VCaP (cell line): ENCODE data around the gene DAP.
"Not testable (repeated sequence)": the region's sequence is repeated elsewhere in the genome, so short reads cannot be mapped to it uniquely, and the experiment has no call there.

ENCODE experiments used
- H3K27ac ChIP-seq: fragments of 450-650 bp; 2 replicates; pipeline ENCODE4 v1.5.1; 2017
- TF ChIP-seq, protein P1 (sequence below): fragments of 450-650 bp; conservative IDR thresholded peaks from 2 replicates; pipeline ENCODE4 v1.5.1; 2017; ENCODE audit warnings: mild to moderate bottlenecking, moderate library complexity

The DAP gene

DNA sequence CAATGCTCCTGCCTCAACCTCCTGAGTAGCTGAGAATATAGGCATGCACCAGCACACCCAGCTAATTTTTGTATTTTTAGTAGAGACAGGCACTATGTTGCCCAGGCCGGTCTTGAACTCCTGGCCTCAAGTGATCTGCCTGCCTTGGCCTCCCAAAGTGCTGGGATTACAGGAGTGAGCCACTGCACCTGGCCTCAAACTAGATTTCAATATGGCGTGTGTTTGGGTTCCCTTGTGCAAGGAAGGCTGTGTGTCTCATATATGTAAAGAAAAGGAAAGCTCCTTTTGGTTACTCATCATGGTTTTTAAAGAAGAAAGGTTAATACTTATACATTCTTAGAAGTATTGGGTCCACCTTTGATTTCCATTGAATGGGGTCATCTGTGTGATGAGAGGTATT lies 126.5 kb downstream of the DAP start:
- no peak overlapping the region for H3K27ac ChIP-seq
- TF ChIP-seq, protein P1, sequence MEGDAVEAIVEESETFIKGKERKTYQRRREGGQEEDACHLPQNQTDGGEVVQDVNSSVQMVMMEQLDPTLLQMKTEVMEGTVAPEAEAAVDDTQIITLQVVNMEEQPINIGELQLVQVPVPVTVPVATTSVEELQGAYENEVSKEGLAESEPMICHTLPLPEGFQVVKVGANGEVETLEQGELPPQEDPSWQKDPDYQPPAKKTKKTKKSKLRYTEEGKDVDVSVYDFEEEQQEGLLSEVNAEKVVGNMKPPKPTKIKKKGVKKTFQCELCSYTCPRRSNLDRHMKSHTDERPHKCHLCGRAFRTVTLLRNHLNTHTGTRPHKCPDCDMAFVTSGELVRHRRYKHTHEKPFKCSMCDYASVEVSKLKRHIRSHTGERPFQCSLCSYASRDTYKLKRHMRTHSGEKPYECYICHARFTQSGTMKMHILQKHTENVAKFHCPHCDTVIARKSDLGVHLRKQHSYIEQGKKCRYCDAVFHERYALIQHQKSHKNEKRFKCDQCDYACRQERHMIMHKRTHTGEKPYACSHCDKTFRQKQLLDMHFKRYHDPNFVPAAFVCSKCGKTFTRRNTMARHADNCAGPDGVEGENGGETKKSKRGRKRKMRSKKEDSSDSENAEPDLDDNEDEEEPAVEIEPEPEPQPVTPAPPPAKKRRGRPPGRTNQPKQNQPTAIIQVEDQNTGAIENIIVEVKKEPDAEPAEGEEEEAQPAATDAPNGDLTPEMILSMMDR: no peak

DNA sequence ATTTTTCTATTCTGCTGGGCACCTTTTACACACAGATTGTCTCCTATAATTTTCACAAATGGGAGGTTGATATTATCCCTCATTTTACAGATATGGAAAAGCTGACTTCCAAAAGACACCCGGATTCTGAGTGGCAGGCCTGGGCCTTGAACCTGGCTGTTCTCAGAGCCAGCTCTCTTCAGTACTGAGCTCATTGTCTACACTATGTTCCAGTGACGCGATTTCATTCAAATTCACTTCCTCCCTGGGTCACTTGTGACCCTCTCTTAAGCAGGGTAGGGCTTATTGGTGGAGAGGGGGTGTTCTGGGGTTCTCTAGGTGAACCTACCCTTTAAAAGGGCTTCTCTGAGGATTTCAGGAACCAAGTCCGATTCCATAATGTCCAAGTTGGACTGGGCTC lies 127.0 kb downstream of the DAP start:
- TF ChIP-seq, protein P1: no peak
- H3K27ac ChIP-seq: no peak overlapping the region

DNA sequence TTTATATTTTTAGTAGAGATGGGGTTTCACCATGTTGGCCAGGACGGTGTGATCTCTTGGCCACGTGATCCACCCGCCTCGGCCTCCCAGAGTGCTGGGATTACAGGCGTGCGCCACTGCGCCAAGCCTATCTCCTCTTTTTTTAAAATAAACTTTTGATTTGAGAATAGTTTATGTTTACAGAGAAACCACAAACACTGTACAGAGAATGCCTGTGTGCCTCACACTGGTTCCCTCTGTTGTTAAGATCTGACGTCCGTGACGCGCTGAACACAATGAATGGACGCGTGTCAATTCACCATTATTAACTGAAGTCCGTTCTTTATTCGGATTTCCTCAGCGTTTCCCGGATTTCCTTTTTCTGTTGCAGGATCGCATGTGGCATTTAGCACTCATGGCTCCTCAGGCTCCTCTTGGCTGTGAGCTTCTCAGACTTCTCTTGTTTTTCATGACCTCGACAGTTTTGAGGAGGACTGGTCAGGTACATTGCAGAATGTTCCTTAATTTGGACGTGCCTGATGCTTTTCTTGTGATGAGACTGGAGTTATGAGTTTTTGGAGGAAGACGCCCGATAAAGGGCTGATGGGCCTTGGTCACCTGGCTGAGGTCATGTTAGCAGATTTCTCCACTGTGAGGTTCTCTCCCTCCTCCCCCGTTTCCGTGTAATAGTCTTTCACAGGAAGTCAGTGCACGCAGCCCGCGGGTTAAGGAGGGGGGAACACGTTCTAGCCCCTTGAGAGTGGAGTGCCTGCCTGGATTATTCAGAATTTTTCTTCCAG lies 127.6 kb downstream of the DAP start:
- H3K27ac ChIP-seq: no peak overlapping the region
- TF ChIP-seq, protein P1: no peak

DNA sequence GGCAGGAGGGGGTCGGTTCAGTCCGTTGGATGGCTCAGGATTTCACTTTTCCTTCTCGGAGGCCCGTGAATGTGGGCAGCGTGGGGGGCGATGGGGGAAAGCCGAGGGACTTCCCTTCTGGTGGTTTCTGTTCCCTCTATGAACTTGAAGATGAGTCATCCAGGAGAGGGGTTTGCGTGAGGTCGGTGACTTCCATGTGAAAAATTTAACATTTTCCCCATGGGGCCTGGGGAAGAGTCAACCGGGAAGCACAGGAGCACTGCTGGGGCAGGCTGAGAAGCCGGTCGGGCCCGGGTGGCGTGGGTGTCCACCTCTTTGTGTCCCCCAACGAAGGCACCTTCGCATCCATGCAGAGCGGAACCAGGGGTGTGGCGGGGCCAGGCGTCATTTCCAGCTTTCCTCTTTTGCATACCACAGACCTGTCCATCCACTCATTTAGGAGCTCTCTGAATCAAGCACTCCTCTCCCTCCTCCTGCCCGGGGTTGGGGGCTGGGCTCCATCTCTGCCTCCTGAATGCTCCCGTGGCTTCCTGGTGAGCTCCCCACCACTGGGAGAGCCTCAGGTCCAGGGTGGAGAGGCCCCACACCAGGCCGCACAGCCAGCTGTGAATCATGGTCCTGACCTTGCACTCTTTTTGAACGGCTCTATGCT lies 128.8 kb downstream of the DAP start:
- H3K27ac ChIP-seq: no peak overlapping the region

DNA sequence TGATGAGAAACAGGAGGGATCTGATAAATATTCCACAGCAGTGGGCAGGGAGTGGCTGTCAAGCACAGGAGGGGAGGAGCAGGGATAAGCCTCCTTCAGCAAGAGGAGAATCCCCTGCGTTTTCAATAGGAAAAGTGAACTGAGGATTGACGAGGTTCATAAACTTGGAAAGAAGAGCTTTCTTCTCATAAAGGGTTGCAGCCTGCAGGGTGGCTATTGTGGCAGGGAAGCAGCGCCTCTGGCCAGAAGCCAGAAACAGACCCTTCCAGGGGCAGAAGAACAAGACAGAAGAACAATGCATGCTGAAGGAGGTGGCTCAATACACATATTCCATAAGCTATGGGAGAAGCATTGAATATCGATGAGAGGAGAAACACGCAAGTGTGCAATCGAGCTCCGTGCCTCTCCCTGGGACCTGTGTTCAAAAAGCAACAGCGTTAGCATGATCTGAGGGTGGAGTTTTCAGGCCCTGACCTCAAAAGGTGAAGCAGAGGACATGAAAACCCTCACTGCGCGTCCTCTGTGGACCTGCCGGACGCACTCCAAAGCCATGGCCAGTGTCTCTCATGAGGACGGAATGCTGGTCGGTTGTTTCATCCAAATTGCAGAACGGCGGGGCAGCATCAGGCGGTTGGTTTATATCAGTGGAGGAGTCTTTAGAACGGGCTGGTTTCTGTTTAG lies 129.6 kb downstream of the DAP start:
- TF ChIP-seq, protein P1: no peak
- no peak overlapping the region for H3K27ac ChIP-seq

More for the DNA sequence above, 128.8 kb downstream of the DAP start:
- TF ChIP-seq, protein P1: no peak

DNA sequence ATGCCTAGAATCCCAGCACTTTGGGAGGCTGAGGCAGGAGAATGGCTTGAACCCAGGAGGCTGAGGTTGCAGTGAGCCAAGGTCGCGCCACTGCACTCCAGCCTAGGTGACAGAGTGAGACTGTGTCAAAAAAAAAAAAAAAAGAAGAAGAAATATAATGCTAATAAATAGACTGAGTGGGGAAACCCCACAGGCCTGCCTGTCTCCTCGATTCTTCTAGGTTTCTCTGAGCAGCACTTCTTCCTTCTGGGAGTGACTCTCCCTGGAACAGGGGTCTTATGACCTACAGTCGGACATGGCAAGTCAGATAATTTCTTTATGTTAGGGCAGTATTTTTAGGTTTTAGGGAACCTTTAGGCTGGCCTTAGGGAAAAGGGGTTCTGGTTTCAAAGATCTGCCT lies 130.3 kb downstream of the DAP start:
- not testable (repeated sequence) for H3K27ac ChIP-seq

DNA sequence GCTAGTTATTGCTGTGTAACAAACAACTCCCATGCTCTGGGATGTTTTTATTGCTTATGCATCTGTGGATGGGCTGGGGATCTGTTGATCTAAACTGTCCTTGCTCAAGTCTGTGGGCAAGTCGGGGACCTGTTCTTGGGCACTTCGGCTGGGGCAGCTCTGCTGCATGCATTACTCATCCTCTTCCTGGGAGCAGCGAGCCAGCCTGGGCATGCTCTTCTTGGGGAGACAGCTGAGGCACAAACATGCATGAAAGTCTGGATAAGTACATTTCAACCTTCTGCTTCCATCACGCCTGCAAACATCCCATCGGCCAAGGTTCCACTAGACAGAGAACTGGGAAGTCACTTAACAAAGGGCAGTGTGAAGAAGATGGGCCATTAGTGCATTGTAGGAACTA lies 130.9 kb downstream of the DAP start:
- no peak overlapping the region for H3K27ac ChIP-seq
- TF ChIP-seq, protein P1: no peak
